ENCODE results near the gene TBC1D25. TPM values are rescaled to one million over a fixed set of nuclear protein-coding genes. Genes with fewer than 3 reads are reported as not detected.

Gene TBC1D25
- total and polyA plus RNA-seq, 4 donors, result 2.6 to 5.8 (median 3.3) TPM

GRCh38 chrX:48597353-48598264 is 58.1 kb downstream of the TBC1D25 start, which contains the start of gene WDR13:
Gene WDR13, plus strand, starts transcription at chrX:48597492. Its CDS starts 505 bp downstream, at chrX:48597997.
- peak; percentile 91 for DNase-seq (ENCODE audit: low spot score)
- Histone ChIP-seq H3K9ac (ENCODE audit: low read depth in 1 of 2, low read length in 2 of 2) (peak within 1 kb of the TSS in 1 of 2 donors; percentile 59), H3K27ac (ENCODE audit: low read depth in 1 of 2, low read length in 2 of 2) (peak within 1 kb of the TSS; percentile 98 to 99), H3K4me3 (ENCODE audit: low read depth in 1 of 3, low read length in 3 of 3) (peak within 1 kb of the TSS; percentile 64 to 85 (median 73)), H3K36me3 (ENCODE audit: control insufficient read depth in 4 of 4, insufficient read depth in 3 of 4, low read depth in 1 of 4, low read length in 3 of 4) (peaks cover 6 to 22% (median 12%) of the 10 kb centered on the region in 4 donors), H3K9me3 (ENCODE audit: control insufficient read depth in 4 of 4, low read length in 3 of 4) (no peaks in the 10 kb centered on the region), H3K27me3 (ENCODE audit: control insufficient read depth in 4 of 4, insufficient read depth in 4 of 4, low read length in 3 of 4) (no peaks in the 10 kb centered on the region), H3K4me1 (ENCODE audit: control insufficient read depth in 4 of 4, insufficient read depth in 4 of 4, low read length in 3 of 4) (peaks cover 0 to 10% (median 2%) of the 10 kb centered on the region in 4 donors)
- WGBS, result under 1% methylated on average over 62 of the region's 62 CpGs
- TF ChIP-seq RXRA (IDR thresholded peaks at IDR 0.05), result peak; percentile 67 to 69
- peak; percentile 33 for TF ChIP-seq MAX (IDR thresholded peaks at IDR 0.05)
- peak; percentile 77 to 79 for TF ChIP-seq EGR1 (IDR thresholded peaks at IDR 0.05; ENCODE audit: low read depth in 2 of 2)
- TF ChIP-seq TAF1 (conservative IDR thresholded peaks at IDR 0.05), result no peak
- TF ChIP-seq SP1 (IDR thresholded peaks at IDR 0.05), result peak; percentile 50
- TF ChIP-seq YY1 (IDR thresholded peaks at IDR 0.05), result peak; percentile 98
- TF ChIP-seq RAD21 (IDR thresholded peaks at IDR 0.05), result peak; percentile 4 to 6
- TF ChIP-seq NR2F2 (IDR thresholded peaks at IDR 0.05), result peak; percentile 79
- peak; percentile 23 to 44 for TF ChIP-seq HNF4A (conservative IDR thresholded peaks at IDR 0.05)
- no peak for TF ChIP-seq GABPA (IDR thresholded peaks at IDR 0.05 in 1 of 2, conservative IDR thresholded peaks at IDR 0.05 in 1 of 2)

GRCh38 chrX:48598614-48599013 is 59.1 kb downstream of the TBC1D25 start:
- no peak overlapping the region for H3K9ac ChIP-seq (ENCODE audit: low read depth in 1 of 2, low read length in 2 of 2)
- TF ChIP-seq NR2F2 (IDR thresholded peaks at IDR 0.05) (no peak), MAX (IDR thresholded peaks at IDR 0.05) (no peak), TAF1 (conservative IDR thresholded peaks at IDR 0.05) (no peak)
- H3K27ac ChIP-seq (ENCODE audit: low read depth in 1 of 2, low read length in 2 of 2), result no peak overlapping the region
- 91% methylated on average over 25 of the region's 25 CpGs for WGBS
- H3K4me3 ChIP-seq (ENCODE audit: low read depth in 1 of 3, low read length in 3 of 3), result peak overlapping the region in 2 of 3 donors; percentile 73 to 85
- H3K4me1 ChIP-seq (ENCODE audit: control insufficient read depth in 4 of 4, insufficient read depth in 4 of 4, low read length in 3 of 4), result peaks cover 0 to 10% (median 2%) of the 10 kb centered on the region in 4 donors
- DNase-seq (ENCODE audit: low spot score), result no peak
- H3K27me3 ChIP-seq (ENCODE audit: control insufficient read depth in 4 of 4, insufficient read depth in 4 of 4, low read length in 3 of 4), result no peaks in the 10 kb centered on the region
- H3K36me3 ChIP-seq (ENCODE audit: control insufficient read depth in 4 of 4, insufficient read depth in 3 of 4, low read depth in 1 of 4, low read length in 3 of 4), result peaks cover 6 to 29% (median 14%) of the 10 kb centered on the region in 4 donors
- no peaks in the 10 kb centered on the region for H3K9me3 ChIP-seq (ENCODE audit: control insufficient read depth in 4 of 4, low read length in 3 of 4)

GRCh38 chrX:48599341-48599740 is 59.8 kb downstream of the TBC1D25 start:
- H3K36me3 ChIP-seq (ENCODE audit: control insufficient read depth in 4 of 4, insufficient read depth in 3 of 4, low read depth in 1 of 4, low read length in 3 of 4), result peaks cover 7 to 36% (median 16%) of the 10 kb centered on the region in 4 donors

More at GRCh38 chrX:48599341-48599740, 59.8 kb downstream of the TBC1D25 start:
- Histone ChIP-seq H3K27me3 (ENCODE audit: control insufficient read depth in 4 of 4, insufficient read depth in 4 of 4, low read length in 3 of 4) (no peaks in the 10 kb centered on the region), H3K9ac (ENCODE audit: low read depth in 1 of 2, low read length in 2 of 2) (no peak overlapping the region), H3K4me3 (ENCODE audit: low read depth in 1 of 3, low read length in 3 of 3) (no peak overlapping the region), H3K9me3 (ENCODE audit: control insufficient read depth in 4 of 4, low read length in 3 of 4) (no peaks in the 10 kb centered on the region), H3K4me1 (ENCODE audit: control insufficient read depth in 4 of 4, insufficient read depth in 4 of 4, low read length in 3 of 4) (peaks cover 0 to 10% (median 2%) of the 10 kb centered on the region in 4 donors), H3K27ac (ENCODE audit: low read depth in 1 of 2, low read length in 2 of 2) (no peak overlapping the region)
- 98% methylated on average over 20 of the region's 20 CpGs for WGBS
- TF ChIP-seq FOXA2 (IDR thresholded peaks at IDR 0.05), result no peak
- no peak for TF ChIP-seq GABPA (IDR thresholded peaks at IDR 0.05 in 1 of 2, conservative IDR thresholded peaks at IDR 0.05 in 1 of 2)
- no peak for TF ChIP-seq REST (IDR thresholded peaks at IDR 0.05)
- no peak for TF ChIP-seq RAD21 (IDR thresholded peaks at IDR 0.05)
- TF ChIP-seq YY1 (IDR thresholded peaks at IDR 0.05), result no peak
- TF ChIP-seq TAF1 (conservative IDR thresholded peaks at IDR 0.05), result no peak
- TF ChIP-seq FOXA1 (IDR thresholded peaks at IDR 0.05), result no peak
- DNase-seq (ENCODE audit: low spot score), result no peak

Measured in liver (tissue), 9 donors.